Measurements from ENCODE around the gene SORCS2. TPM values are rescaled to one million over a fixed set of nuclear protein-coding genes. Genes with fewer than 3 reads are reported as not detected.

SORCS2 gene
- total and polyA plus RNA-seq, 2 of the 13 experiments (the other 11 are each of a cell fraction or from before 2014, with no cell fraction given): 0.82 to 1.0 TPM

DNA sequence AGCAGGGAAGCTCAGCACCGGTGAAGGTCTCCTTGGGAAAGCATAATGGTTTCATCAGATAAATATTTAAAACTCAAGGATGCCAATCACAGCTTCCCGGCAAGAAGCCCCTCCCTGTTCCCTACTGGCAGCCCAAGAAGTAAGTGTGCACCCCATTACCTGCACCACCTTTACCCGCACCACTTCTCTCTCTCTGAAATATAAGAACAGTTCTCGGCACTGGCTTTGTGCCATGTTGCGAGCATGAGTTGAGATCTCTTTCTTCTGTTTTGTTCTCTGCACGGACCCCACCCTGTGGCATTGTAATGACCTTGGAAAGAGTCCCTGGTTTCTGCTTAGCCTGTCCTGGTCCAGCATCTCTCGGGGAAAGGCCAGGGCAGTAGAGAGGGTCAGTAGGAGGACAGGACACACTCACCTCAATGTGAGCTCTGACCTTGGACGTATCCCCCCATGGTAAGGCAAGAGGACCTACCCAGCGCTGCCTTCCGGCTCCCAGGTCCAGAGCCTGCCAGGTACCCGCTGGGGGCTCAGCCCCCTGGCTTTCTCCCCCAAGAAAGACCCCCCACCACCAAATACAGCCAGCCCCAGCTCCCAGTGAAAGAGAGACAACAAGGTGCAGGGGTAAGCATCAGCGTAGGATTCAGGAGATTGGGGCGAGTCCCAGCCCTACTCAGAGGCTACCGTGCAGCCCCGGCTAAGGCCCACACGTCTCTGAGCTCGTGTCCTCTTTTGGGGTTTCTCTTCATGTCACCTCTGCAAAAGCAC lies 161.7 kb downstream of the SORCS2 start:
- no peaks in the 10 kb centered on the region for H3K36me3 ChIP-seq (replicated peaks in 1 of 2; ENCODE audit: control insufficient read depth in 1 of 2, insufficient read depth in 2 of 2, low read length in 2 of 2)
- H3K9ac ChIP-seq (ENCODE audit: insufficient read depth, low read depth, low read length): no peak overlapping the region
- TF ChIP-seq PCBP1 (IDR thresholded peaks at IDR 0.05; ENCODE audit: borderline replicate concordance, low read depth, low read length) (no peak), MTF2 (CRISPR knock-in tag; IDR thresholded peaks at IDR 0.05; ENCODE audit: borderline replicate concordance) (no peak), ZNF850 (CRISPR knock-in tag; conservative IDR thresholded peaks at IDR 0.05) (no peak)
- TF ChIP-seq, protein P1, sequence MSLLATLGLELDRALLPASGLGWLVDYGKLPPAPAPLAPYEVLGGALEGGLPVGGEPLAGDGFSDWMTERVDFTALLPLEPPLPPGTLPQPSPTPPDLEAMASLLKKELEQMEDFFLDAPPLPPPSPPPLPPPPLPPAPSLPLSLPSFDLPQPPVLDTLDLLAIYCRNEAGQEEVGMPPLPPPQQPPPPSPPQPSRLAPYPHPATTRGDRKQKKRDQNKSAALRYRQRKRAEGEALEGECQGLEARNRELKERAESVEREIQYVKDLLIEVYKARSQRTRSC (CRISPR knock-in tag; IDR thresholded peaks at IDR 0.05; ENCODE audit: low read depth): no peak
- H2AFZ ChIP-seq (ENCODE audit: low read length): no peak overlapping the region
- CTCF ChIA-PET (ENCODE audit: low intra/inter-chr PET ratio, low total read pairs): no interaction called here
- H4K20me1 ChIP-seq (ENCODE audit: insufficient read depth, low read length): no peaks in the 10 kb centered on the region
- H3K4me3 ChIP-seq (replicated peaks in 1 of 3; ENCODE audit: insufficient read depth in 1 of 3, low read depth in 2 of 3, low read length in 3 of 3): no peak overlapping the region
- H3K27ac ChIP-seq (ENCODE audit: extremely low read length, insufficient read depth, low read length): no peak overlapping the region
- FAIRE-seq (no peak), ATAC-seq (no peak), DNase-seq (ENCODE audit: low spot score) (no peak)
- POLR2A ChIA-PET: no interaction called here
- H3K4me1 ChIP-seq (ENCODE audit: insufficient read depth, low read length): no peaks in the 10 kb centered on the region
- H3K27me3 ChIP-seq (ENCODE audit: control insufficient read depth in 1 of 2, insufficient read depth in 2 of 2, low read length in 2 of 2): peaks cover 0 to 17% of the 10 kb centered on the region in 2 experiments; a peak in 3 of 5 replicates
- no peak overlapping the region for H3K4me2 ChIP-seq (ENCODE audit: low read depth, low read length)
- no peaks in the 10 kb centered on the region for H3K79me2 ChIP-seq (ENCODE audit: insufficient read depth, low read length)
- in situ Hi-C loops (cut with HindIII; ENCODE audit: extremely low pct_ligation_motif_present, low pct_unique_long_range_greater_than_20kb): no loop called here
- BruUV-seq (replicated peaks): no TSS peak
- H3K9me3 ChIP-seq (ENCODE audit: low read length): no peaks in the 10 kb centered on the region
- 22% methylated on average over 8 of the region's 17 CpGs for WGBS (ENCODE audit: low lambda C conversion rate)
- intact Hi-C loops (cut with micrococcal nuclease; ENCODE audit: unreplicated experiment): no loop called here

DNA sequence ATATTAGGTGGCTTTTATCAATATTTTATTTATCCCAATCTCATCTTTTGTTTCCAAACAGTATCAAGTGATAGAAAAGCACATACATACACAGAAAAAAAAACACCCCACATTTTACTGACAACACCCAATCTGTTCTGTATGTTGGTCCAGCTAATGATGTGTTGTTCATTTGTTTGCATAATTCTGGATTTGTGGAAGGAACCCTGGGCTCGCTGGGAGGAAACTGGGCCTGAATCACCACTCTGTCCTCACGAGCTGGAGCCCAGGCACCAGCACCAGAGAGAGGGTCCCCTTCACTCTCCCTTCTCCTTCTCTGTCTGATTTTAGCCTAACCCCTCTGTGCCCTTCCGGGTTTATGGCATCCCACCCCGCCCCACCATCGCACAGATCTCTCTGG lies 162.6 kb downstream of the SORCS2 start:
- no peak overlapping the region for H3K27ac ChIP-seq (ENCODE audit: extremely low read length, insufficient read depth, low read length)
- H3K9ac ChIP-seq (ENCODE audit: insufficient read depth, low read depth, low read length): no peak overlapping the region
- H3K4me1 ChIP-seq (ENCODE audit: insufficient read depth, low read length): no peaks in the 10 kb centered on the region
- H4K20me1 ChIP-seq (ENCODE audit: insufficient read depth, low read length): no peaks in the 10 kb centered on the region
- no peak overlapping the region for H3K4me2 ChIP-seq (ENCODE audit: low read depth, low read length)
- FAIRE-seq (no peak), ATAC-seq (no peak), DNase-seq (ENCODE audit: low spot score) (no peak)
- H3K79me2 ChIP-seq (ENCODE audit: insufficient read depth, low read length): no peaks in the 10 kb centered on the region
- H3K27me3 ChIP-seq (ENCODE audit: control insufficient read depth in 1 of 2, insufficient read depth in 2 of 2, low read length in 2 of 2): peaks cover 0 to 16% of the 10 kb centered on the region in 2 experiments; a peak in 3 of 5 replicates
- no peak overlapping the region for H2AFZ ChIP-seq (ENCODE audit: low read length)
- H3K9me3 ChIP-seq (ENCODE audit: low read length): no peaks in the 10 kb centered on the region
- CTCF ChIA-PET (ENCODE audit: low intra/inter-chr PET ratio, low total read pairs): no interaction called here
- in situ Hi-C loops (cut with HindIII; ENCODE audit: extremely low pct_ligation_motif_present, low pct_unique_long_range_greater_than_20kb): no loop called here
- H3K4me3 ChIP-seq (replicated peaks in 1 of 3; ENCODE audit: insufficient read depth in 1 of 3, low read depth in 2 of 3, low read length in 3 of 3): no peak overlapping the region
- POLR2A ChIA-PET: no interaction called here
- intact Hi-C loops (cut with micrococcal nuclease; ENCODE audit: unreplicated experiment): no loop called here
- WGBS (ENCODE audit: low lambda C conversion rate): 25% methylated on average over 5 of the region's 5 CpGs
- no peak for TF ChIP-seq ZNF274 (CRISPR knock-in tag; IDR thresholded peaks at IDR 0.05)
- no peak for TF ChIP-seq IRX3 (CRISPR knock-in tag; IDR thresholded peaks at IDR 0.05; ENCODE audit: borderline replicate concordance, low read depth)
- TF ChIP-seq ZNF549 (CRISPR knock-in tag; IDR thresholded peaks at IDR 0.05): no peak
- no peak for TF ChIP-seq TMF1 (CRISPR knock-in tag; IDR thresholded peaks at IDR 0.05; ENCODE audit: low read depth)
- no TSS peak for BruUV-seq (replicated peaks)
- no peaks in the 10 kb centered on the region for H3K36me3 ChIP-seq (replicated peaks in 1 of 2; ENCODE audit: control insufficient read depth in 1 of 2, insufficient read depth in 2 of 2, low read length in 2 of 2)
